Measurements from ENCODE around the gene GRK7.
A peak's percentile ranks its signal among the peaks of the same experiment; 100 is the strongest.

GRK7 gene, protein sequence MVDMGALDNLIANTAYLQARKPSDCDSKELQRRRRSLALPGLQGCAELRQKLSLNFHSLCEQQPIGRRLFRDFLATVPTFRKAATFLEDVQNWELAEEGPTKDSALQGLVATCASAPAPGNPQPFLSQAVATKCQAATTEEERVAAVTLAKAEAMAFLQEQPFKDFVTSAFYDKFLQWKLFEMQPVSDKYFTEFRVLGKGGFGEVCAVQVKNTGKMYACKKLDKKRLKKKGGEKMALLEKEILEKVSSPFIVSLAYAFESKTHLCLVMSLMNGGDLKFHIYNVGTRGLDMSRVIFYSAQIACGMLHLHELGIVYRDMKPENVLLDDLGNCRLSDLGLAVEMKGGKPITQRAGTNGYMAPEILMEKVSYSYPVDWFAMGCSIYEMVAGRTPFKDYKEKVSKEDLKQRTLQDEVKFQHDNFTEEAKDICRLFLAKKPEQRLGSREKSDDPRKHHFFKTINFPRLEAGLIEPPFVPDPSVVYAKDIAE (N-terminal part only)

DNA sequence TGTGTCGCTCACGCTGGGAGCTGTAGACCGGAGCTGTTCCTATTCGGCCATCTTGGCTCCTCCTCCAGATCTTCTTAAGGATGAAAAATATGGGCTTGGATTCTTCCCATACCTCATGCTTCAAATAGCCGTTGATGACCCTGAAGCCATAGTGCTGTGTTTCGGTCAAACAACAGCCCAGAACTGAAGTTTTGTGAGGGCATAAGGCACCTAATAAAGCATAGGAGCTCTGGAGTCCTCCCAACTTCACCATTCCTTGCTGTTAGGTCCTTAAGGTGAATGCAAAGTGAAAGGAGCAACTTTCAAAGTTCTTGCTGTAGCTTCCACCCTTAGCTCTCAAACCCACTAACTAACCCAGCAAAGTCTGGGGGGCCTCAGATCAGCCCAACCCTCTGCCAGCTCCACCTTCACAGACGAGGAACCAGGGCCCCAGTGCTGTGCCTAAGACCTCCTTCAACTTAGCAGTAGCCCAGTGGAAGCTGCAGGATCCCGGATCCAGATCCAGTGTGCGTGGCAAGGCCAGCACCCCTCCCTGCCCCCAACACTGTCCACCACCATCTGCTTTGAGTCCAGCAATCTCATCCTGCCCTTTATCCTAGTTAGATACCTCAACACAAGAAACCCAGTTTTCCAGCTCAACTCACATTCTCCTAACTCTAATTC is at the start of gene GRK7:
GRK7 (plus strand) TSS at position 321 of the 663 bp plus-strand sequence. CDS start 14,877 bp downstream, outside the sequence.
- no peak for DNase-seq (ENCODE audit: low spot score)

DNA sequence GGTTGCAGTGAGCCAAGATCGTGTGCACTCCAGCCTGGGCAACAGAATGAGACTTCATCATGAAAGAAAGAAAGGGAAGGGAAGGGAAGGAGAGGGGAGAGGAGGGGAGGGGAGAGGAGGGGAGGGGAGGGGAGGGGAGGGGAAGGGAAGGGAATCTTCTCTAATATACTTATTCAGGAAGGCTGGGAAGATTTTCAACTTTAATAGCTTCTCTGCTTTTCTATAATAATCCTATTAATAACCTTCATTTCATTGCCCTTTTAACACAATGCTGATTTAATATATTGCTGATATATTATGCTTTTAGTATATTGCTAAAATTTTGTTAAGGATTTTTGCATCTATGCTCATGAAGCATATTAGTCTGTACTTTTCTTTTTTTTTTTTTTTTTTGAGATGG is 48.5 kb upstream of the GRK7 start:
- DNase-seq (ENCODE audit: low spot score): no peak

DNA sequence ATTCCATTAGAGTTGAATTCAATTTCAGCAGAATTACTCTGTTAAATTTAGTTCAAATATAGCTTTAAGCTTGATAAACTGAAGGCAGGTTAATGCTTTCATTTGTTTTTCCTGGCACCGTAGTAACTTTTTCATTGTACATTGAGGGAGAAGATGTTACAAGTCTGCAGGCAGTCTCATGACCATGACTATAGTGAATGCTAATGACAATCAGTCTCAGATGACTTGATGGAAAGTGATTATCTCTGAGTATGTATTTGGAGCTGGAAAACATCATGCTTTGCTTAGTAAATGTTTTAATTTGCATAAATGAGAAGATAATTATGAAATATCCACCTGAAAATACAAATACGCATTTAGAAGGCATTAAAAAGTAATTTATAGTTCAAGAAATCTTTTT is 41.1 kb upstream of the GRK7 start:
- DNase-seq (ENCODE audit: low spot score): no peak

DNA sequence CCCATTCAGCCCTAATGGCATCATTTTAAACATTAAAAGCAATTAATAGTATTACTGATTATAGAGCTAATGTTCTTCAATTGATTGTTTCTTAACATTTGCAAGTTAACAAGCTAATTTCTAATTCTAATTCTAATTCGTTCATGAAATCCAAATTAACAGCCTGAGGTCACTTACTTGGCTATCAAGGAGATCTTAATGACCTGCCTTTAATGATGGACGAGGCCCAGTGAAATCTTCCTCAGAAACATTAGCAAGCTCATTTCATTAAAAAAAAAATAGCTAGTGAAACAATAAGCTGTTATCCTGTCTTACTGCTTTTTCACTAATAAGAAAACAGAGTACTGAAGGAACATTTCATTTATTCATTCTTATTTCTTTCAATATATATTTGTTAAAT is 40.6 kb upstream of the GRK7 start:
- no peak for DNase-seq (ENCODE audit: low spot score)

DNA sequence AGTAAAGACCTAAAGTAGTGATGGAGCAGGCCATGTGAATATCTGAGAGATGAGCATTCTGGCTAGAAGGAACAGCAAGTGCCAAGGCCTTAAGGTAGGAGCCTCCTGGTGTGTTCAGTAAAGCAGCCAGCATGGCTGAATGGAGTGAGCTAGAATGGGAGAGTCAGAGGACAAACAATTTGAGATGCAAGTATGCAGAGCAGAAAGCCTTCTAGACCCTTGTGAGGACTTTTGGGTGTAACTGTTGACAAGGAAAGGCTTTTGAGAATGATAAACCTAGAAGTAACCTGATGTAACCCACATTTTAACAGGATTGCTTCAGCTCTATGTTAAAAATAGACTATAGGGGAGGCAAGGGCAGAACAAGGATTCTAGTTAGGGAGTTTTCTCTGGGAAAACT is 40.0 kb upstream of the GRK7 start:
- DNase-seq (ENCODE audit: low spot score): no peak

DNA sequence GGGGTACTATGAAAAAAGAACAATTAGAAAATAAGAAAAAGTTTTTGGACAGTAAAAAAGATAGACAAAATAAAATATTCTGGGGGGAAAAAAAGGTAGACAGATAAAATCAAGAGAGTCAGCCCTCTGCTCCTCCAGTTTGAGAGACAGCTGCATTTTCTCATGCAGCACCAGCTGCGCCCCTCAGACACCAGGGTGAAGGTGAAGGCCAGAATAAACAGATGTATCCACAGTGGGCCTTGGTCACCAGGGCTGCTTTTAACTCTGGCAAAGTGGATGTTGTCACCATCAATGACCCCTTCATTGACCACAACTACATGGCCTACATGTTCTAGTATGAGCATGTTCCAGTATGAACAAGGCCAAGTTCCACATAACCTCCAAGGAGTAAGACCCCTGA is 39.0 kb upstream of the GRK7 start:
- DNase-seq (ENCODE audit: low spot score): no peak

DNA sequence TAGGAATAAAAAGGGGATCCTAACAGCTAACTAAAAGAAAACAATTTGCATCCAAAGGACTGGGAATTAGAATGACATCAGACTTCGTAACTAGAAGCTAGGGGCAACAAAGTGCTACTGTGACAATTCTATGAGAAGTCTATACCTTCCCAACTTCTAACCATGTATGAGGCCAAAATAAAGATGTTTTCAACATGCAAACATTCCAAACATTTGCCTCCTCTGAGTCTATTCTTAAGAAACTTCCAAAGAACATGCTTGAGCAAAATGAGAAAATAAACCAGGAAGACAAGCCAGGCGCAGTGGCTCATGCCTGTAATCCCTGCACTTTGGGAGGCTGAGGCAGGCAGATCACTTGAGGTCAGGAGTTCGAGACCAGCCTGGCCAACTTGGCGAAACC is 38.2 kb upstream of the GRK7 start:
- DNase-seq (ENCODE audit: low spot score): no peak

DNA sequence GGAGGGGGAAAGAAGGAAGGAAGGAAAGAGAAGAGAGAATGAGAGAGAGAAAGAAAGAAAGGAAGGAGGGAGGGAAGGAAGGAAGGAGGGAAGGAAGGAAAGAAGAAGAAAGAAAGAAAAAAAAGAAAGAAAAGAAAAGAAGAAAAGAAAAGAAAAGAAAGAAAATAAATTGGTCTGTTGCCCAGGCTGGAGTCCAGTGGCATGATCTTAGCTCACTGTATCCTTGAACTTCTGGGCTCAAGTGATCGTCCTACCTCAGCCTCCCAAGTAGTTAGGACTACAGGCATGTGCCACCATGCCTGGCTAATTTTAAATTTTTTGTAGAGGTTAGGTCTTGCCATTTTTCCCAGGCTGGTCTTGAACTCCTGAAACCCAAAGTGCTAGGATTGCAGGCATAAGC is 36.7 kb upstream of the GRK7 start:
- DNase-seq (ENCODE audit: low spot score): no peak

DNA sequence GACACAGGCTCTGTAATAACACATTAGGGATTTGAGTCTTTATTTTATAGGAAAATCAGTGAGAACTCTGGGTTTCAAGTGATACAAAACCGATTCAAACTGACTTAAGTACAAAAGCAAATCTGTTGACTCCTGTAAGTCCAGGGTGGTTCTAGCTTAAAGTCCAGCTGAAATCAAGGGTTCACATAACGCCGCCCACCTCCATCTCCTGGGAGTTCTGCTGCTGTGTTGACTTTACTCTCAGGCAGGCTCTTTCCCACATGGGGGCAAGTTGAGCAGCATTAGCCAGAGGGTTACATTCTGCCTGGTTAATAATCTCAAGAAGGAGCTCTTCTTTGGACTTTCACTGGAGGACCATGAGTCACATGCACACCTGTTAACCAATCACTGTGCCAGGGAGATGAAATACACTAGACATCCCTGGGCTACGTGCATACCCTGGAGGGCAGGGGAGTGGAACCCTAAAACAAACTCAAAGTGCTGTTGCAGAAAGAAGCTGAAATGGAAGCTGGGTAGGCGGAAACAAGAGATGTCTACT is 34.8 kb upstream of the GRK7 start:
- DNase-seq (ENCODE audit: low spot score): no peak

DNA sequence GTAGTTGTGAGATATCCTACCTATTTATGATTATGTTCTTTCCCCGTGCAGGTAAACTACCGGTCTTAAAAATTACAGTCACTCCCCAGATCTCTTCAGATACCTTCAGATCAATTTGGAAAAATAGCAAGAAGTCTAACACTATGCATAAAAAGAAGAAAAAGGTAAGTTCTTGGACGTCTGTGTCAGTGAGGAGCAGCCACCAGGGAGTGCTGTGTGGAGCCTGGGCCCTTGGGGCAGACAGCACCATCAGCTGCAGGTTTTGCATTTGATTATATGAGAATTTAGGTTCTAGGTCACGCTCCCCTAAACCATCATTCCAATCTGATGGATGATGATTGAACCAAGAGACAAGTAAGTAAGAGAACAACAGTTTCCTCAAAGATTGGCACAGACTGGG is 34.0 kb upstream of the GRK7 start:
- DNase-seq (ENCODE audit: low spot score): no peak

DNA sequence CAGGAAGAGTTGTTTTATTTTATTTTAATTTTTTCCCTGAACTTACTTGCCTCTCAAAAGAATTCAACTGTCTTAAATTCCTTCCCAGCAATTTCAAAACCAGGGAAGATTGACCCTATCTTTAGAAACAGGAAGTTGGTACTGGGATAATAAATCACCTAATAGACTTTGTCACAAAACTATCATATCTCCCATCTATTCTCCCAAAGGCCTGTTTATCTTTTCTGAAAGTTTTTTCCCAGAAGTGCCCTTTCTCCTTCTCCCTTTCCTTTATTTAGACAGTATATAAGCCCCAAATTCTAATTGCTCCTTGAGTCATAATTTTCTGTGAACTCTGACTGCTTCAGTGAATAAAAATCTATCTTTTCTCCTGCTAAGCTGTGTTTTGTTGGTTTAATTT is 28.0 kb upstream of the GRK7 start:
- DNase-seq (ENCODE audit: low spot score): no peak

DNA sequence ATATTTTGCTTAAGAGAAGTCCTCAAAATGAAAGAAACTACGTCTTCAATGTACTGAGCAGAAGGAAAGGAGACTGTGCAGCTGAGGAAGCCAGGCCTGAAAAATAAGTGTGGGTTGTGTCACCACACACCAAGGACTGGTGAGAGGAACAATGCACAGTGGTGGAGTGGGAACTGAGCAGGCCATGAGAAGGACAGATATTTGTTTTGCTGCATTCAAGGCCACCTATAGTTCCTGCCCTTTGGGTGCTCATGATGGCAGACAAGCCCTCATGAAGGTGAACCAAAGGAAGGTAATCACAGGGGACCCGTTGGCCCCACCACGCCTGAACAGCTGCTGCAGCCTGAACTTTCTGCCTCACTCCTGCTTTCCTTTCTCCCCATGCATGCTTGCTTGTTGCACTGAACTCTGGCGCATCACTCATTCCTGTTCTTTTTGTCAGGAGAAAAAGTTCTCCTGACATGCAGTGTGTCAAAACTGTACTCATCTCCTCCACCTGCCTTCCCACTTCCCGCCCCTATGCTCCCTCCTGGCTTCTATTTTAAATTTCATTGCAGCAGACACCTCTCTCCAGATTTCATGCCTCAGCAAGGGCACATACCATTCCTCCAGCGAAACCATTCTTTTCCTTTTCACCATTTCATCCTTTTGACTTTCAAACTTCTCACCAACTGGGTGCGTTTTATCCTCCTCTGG is 27.3 kb upstream of the GRK7 start:
- DNase-seq (ENCODE audit: low spot score): no peak

DNA sequence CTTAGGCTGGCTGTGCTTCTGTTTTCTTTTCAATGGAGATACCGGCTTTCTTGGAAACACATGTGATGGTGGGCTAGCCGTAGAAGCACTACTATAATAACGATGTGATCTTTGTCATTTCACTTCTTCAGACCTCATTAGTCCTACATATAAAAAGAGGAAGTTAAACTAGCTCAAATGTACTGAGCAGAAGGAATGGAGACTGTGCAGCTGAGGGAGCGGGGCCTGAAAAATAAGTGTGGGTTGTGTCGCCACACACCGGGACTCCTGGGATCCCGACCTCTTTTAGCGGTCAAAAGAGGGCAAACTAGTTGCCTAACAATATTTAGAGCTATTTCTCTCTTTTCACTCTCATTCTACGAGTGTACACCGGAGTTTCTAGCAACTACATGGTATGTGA is 26.1 kb upstream of the GRK7 start:
- DNase-seq (ENCODE audit: low spot score): no peak

DNA sequence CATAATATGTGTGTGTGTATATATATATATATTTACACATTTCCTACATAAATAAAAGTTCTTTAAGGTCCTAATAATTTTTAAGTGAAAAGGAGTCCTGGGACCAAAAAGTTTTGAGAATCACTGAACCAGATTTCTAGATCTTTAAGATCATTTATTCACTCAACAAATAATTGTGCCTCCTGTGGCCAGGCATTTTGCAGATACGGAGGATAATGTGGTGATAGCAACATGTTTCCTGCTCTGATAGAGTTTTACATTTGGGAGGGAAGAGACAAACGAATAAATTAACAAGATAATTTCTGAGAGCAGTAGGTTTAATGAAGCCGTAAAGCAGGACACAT is 25.6 kb upstream of the GRK7 start:
- no peak for DNase-seq (ENCODE audit: low spot score)

DNA sequence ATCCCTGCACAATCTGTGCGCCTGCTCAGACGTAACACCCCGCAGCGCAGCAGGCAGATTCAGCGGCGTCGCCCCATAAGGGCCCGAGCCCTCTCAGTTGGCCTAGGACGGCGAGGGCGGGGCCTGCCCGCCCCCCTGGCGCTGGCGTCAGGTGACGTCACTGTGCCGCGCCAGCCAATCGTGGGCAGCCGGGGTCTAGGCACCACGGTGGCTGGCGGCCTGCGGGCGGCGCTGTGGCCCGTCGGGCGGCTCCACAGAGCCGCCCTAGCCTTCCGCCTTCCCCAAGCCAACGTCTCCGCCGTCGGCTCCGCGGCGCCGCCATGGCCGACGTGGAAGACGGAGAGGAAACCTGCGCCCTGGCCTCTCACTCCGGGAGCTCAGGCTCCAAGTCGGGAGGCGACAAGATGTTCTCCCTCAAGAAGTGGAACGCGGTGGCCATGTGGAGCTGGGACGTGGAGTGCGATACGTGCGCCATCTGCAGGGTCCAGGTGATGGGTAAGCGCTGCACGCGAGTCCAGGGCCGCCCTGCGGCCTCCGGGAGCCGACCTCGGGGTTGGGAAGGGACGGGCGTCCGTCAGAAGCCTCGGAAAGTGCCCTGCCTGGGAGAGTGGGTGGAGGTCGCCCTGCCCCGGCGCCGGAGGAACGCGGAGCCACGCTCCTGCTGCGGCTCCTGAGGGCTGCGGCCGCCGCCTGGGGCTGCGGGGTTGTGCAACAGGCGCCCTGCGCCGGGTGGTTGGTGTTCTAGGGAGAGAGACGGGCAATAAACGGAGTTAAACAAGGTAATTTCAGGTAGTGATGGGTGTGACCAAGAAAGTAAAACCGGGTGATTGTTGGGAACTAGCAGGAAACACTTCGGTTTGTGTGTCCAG is 25.0 kb upstream of the GRK7 start, which contains the start of gene RNF7:
RNF7 (plus strand) TSS at position 277 of the 869 bp plus-strand sequence; CDS start at position 321, 44 bp downstream.
- DNase-seq (ENCODE audit: low spot score): peak; percentile 97

DNA sequence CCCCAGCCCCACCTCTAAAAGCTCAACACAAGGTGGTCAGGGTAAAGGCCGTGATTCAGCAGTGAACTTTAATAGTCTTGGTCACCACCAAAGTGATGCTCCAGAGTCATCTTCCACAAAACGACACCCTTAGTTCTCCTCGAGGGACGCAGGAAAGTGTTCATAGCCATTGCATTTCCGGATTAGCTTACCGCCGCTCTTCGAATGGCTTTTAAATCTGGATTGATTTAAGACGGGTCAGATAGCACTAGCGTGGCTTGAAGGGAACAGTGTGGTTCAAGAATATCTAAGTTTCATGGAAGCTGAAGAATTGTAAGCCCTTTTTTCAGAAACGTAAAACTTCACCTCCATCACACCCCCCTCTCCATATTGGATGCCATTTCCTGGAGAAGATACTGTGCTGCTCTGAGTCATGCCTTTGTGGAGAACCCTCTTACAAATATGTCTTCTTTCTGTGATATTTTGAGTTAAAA is 24.3 kb upstream of the GRK7 start:
- peak; percentile 36 for DNase-seq (ENCODE audit: low spot score)

DNA sequence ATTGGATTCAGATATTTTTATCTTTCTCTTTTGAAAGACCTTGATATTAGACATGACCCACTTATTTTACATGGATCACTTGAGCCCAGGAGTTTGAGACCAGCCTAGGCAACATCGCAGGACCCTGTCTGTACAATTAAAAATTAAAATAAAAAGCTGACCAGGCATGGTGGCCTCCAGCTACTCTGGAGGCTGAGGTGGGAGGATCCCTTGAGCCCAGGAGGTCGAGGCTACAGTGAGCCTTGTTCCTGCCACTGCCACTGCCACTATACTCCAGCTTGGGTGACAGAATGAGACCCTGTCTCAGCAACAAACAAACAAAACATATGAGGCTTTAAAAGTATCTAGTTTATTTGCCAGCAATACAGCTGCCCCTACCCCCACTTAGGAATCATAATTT is 23.5 kb upstream of the GRK7 start:
- no peak for DNase-seq (ENCODE audit: low spot score)

DNA sequence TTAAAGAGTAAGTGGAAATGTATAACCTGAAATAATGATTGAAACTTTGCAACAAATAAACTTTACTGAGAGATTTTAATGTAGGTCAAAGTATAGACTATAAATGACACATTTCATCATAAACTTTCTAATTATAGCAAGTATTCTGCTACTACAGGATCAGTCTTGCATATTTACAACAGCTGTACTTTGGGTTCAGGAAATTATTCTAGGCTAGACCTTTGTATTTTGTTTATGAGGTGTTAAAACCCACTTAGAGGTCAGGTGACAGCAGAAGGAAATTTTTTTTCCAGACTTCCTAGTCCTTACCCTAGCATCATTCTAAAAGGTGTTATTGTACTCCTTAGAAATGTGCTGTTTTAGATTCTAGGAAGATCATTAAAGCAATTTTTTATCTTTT is 22.9 kb upstream of the GRK7 start:
- no peak for DNase-seq (ENCODE audit: low spot score)

DNA sequence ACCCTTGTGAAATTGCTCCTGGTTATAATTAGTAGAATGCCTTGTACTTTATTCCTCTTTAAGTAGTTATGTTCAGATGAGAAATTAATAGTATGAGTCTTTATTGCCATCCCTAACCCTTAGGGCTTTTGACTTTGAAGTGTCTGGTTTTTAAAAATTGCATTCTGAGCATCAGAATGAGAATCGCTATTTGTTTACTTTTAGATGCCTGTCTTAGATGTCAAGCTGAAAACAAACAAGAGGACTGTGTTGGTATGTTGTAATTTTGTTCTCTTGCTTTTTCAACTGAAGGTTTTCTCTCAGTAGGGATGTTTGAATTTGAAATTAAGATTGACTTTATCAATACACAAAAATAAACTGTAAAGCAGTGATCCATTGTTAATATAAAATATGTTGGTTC is 19.9 kb upstream of the GRK7 start:
- no peak for DNase-seq (ENCODE audit: low spot score)

DNA sequence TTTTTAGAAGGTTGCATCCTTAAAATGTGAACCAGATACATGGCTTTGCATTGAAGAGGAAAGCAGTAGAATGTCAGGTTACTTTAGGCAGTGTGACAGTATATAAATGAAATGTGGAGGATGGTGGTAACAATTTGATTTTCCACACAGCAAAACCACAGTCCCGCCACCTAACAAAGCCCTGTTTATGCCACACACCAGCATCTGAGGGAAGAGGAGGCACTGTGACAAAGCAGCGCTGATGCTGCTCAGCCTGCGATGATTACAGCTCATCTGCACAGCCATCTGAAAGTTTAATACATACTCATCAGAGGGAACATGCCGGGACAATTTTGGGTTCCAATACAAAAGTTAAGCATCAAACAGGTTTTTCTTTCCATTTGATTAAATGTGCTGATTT is 16.2 kb upstream of the GRK7 start:
- no peak for DNase-seq (ENCODE audit: low spot score)

DNA sequence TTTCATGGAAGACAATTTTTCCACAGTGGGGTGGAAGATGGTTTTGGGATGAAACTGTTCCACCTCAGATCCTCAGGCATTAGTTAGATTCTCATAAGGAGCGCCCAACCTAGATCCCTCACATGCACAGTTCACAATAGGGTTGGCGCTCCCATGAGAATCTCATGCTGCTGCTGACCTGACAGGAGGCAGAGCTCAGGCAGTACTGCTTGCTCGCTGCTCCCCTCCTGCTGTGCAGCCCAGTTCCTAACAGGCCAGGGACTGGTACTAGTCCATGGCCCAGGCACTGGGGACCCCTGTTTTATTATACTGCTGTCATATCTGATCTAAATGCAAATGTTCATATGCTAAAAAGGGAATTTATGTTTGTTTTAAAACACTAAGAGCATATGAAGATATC is 9.8 kb upstream of the GRK7 start:
- DNase-seq (ENCODE audit: low spot score): no peak

DNA sequence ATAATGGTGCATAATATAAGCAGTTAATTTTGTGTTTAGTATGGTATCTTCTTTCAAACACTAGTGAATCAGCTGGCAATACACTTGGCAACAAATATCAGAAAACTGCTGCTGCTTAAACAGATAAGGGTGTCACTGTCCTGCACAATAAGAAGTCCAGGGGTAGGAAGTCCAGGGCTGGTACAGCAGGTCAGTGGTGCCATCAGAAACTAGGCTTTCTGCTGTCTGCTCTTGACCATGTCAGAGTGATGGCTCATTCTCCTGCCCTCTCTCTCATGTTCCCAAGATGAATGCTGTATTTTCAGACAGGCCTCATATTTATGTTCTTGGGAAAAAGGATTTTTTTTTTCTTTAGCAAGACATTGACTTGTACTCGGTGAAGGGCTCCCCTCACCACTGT is 9.2 kb upstream of the GRK7 start:
- DNase-seq (ENCODE audit: low spot score): no peak

All from AG08396 (cell line).